ENCODE results near the gene MTERF4.

Gene MTERF4

DNA sequence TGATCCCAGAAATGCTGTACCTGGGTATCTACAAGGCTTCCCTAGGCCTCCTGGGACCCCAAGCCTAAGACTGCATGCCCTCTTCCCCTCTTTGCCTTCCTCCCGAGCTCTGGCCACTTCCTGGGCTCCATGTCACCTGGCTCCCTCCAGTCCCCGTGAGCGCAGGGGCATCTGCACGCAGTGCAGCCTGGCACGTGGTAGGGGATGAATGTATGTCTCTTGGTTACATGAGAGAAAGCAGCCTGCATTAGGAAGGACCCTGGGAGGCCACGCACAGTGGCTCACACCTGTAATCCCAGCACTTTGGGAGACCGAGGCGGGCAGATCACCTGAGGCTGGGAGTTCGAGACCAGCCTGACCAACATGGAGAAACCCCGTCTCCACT, 31.3 kb upstream of the MTERF4 start:
- no peak for DNase-seq (ENCODE audit: low read depth)

DNA sequence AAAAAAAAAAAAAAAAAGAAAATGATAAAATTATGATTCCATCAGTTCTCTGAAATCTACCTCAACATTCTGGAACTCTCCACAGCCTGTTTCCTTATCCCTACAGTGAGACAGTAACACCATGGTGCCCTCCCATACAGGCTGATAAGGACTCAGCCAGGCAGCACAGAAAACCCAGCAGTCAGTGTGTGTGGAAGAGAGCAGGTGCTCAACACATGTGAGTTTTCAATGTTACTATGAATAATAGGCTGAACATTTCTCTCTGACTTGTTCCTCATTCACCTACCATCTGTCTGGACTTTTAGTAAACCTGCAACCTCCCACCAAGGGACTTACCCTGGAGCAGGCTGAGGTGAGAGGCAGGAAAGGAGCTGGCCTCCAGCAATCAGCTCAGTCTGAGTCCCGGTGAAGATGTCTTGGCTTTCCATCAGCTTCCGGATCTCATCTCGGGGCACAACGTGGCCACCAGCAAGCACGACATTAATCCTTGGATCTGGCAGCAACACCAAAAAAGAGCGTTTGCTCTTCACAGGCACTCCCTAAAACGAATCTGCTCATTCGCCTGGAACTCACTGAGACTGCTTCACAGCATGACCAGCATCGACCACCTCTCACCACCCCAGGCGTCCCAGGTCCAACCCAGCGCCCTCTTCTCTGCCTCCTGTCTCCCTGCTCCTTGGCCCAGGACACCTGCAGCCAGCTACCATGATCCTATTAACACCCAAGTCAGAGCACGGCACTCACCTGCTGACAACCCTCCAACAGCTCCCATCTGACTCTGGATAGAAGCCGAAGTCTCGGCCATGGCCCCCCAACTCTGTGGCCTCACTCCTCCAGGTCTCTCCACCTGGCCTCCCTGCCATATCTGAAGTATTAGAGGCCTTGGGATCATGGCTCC, 30.7 kb upstream of the MTERF4 start:
- no peak for DNase-seq (ENCODE audit: low read depth)

DNA sequence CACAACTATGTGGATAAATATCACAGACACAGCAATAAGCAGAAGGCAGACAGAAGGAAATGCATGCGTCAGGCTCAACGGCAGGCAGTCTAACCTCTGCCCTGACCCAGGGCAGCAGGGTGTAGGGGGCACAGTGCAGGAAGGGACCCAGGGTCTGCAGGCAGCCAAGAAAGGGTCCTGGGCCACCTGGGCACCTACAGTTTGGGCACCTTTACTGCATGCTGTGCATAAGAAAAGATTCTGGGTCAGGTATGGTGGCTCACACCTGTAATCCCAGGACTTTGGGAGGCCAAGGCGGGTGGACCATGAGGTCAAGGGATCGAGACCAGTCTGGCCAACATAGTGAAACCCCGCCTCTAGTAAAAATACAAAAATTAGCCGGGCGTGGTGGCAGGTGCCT, 29.4 kb upstream of the MTERF4 start:
- no peak for DNase-seq (ENCODE audit: low read depth)

DNA sequence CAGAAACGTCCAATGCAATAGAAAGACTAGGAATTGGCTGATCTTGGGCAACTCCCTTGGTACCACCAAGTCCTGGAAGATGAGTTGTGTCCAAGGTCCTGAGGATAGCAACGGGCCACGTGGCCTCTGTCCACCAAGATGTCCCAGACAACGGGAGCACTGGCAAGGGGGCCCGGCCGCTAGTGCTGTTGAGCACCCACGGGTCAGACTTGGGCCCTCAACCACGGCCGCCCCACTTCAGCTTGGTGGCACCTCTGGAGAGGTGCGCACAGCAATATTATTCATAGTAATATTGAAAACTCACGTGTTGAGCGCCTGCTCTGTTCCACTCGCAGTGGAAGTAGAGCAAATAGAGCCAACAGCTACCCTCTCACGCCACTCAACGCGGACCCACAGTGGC, 28.2 kb upstream of the MTERF4 start:
- DNase-seq (ENCODE audit: low read depth), result no peak

DNA sequence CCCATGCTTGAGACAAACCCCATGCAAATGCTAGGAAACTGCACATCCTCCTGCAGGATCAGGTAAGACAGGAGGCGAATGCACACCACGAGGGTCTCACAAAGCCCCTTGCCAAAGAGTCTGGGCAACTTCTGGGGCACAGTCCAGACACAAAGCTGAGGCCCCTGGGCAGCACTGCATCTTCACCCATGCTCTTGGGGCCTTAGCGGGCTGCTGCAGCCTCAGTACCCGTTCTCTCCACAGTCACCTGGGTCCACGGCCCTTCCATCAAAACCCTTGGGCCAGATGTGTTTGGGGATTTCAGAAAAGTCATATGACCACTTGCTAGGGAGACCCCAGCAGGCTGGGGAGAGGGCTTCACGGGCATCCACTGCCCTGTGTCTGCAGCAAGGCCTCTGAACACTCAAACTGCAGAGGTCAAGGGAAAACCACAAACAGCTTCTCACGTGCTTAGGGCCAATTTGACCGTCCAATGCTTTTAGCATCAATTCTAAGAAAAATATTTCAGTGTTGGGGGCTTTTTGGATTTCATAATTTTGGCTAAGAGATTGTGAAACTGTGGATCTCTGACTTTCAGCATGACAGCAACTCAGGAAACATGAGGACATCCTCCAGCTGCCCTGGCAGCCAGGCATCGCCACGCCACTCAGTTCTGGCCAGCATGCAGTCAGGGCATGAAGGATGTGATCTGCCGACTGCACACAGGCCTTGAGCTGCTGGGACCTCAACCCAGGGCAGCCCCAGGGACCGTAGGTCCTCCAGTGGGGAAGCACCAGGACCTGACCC, 27.2 kb upstream of the MTERF4 start:
- DNase-seq (ENCODE audit: low read depth), result no peak

DNA sequence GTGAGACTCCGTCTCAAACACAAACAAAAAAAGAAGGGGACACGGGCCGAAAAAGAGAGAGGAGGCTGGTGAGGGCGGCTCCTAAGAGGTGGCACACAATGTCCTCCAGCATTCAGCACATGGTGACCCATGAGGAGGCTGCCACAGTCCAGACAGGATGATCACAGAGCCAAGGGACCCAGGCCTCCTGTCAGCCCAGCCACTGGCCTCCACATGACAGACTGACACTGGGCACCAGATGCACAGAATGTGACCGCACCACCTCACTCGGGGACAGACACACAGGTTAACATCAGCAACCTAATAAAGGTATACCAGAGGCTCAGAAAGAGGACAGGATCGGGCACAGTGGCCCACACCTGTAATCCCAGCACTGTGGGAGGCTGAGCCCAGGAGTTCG, 26.2 kb upstream of the MTERF4 start:
- DNase-seq (ENCODE audit: low read depth), result no peak

DNA sequence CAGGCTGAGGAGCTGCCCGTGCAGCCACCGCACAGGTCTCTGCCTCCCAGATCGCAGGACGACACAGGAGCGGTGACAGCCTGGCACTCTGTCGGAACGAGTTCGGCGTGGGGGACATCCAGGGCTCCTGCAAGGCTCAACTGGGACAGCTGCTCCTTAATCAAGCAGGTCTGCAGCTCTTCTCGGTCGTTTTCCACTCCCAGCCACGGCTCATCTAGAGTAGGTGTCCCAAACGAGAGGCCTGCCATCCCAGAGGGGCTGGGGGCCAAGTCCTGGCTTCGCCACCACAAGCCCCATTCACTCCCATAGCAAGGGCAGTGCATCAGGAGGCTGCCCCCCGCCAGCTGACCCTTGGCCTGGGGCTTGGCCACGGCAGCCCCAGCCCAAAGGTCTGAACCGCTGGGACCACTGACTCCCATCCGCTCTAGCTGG, 24.7 kb upstream of the MTERF4 start:
- DNase-seq (ENCODE audit: low read depth), result no peak

DNA sequence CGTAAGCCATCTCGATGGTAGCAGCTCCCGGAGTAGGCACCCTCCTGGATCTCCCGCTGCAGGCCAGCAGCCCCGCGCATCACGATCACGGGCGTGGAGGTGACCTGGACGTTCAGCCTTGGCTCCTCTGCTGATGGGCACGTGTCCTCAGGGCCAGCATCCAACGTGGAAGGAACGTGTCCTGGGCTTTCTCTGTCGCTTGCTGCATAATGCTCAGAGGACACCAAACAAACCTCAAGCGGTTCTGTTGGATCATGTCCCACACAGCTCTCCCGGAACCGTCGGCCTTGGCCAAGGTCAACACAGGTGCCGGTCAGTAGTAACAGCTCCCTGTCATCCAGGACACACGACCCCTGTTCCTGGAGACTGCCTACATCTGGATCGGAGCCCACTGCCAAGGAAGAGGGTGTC, 24.1 kb upstream of the MTERF4 start:
- DNase-seq (ENCODE audit: low read depth), result no peak

DNA sequence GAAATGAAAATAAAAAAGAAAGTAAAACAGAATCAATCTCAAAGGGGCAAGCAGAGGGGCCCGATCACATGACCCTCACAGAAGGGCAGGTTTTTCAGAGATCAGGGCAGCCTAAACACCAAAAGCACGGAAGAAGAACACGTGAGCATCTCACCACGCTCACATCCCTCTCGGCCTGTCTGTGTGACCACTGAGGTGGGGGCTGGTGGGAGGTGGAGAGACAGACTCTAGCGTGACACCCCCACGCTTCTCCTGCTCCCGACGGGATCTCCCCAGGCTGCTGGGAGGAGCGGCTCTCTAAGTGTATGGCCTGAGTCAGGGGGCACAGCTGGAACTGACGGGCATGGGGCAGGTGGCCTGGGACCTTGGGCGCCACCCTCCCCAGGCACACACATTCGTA, 23.5 kb upstream of the MTERF4 start:
- DNase-seq (ENCODE audit: low read depth), result no peak

DNA sequence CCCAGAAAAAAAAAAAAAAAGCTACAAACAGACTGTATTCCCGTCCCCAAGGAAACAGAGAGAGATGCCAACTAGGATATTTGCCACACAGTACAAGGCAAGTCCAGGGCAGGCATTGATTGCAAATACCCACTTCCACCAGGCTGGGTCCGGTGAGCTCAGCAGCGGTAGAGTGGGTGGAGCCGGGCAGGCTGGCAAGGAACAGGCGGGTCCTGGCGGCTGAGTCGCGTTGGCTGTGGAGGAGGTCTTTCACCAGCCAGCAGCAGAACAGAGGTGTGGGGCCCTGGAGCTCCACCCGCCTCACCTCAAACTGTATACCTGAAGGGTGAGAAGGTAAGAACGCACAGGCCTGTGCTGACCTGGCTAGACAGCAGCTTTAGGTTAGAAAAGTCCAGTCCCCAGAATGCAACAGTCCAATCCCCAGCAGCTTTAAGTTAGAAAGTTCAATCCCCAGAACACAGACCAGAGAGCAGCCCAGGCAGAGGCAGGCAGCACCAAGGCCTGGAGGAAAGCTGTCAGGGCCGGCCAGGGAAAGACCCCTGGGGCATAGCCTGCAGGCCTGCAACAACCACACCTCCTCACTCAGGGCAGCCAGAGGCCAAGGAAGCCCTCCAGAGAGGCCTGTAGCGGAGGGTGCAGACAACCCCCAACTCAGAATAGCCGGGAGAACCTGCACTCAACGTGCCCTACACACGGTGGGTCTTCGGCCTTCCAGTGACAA, 21.9 kb upstream of the MTERF4 start:
- DNase-seq (ENCODE audit: low read depth), result no peak

DNA sequence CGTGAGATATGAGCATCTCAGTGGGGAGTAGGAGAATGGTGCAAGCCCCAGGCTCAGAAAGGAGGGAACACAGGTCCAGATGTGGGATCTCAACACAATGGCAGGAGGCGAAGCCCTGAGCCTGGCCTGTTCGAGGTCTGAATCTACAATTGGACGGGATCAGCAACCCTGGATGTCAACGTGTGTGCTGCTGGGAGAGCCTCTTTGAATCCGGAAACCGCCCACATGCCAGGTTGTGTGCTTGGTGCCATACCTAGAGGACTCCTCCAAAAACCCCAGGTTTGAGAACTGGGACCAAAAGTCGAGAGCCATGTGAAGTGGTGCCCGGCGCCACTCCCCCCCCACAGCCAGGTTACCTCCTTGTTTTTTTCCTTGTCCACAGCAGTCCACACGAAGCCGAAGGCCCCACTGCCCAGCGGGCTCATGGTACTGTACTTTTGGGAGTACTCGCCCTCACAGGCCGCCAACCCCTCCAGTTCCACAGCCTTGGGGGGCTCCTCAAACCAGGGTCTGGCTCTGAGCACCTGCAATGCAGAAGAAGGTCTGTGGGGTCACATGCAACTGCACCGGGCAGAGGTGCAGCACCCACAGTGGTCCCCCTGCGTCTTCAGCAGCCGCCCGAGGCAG, 20.4 kb upstream of the MTERF4 start:
- no peak for DNase-seq (ENCODE audit: low read depth)

DNA sequence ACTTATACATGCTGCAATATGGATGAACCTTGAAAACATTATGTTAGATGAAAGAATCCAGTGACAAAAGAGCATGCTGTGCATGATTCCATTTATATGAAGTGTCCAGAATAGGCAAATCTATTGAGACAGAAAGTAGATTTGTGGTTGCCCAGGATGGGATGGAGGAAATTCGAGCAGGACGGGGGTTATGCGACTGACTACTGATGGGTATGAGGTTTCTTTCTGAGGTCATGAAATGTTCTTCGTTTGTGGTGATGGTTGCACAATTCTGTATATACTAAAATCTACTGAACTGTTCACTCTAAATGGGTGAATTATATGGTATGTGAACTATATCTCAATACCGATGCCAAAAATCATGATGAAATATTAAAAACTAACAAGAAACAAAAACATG, 18.9 kb upstream of the MTERF4 start:
- no peak for DNase-seq (ENCODE audit: low read depth)

DNA sequence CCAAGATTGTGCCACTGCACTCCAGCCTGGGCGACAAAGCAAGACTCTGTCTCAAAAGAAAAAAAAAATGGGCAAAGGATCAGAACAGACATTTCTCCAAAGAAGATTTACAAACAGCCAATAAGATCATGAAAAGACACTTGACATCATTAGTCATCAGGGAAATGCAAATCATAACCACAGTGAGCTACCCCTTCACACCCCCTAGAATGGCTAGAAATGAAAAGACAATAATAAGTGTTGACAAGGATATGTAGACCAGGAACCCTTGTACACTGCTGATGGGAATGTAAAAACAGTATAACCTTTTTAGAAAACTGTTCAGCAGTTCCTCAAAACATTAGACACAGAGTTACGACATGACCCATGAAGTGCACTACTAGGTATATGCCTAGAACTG, 18.4 kb upstream of the MTERF4 start:
- DNase-seq (ENCODE audit: low read depth), result no peak

DNA sequence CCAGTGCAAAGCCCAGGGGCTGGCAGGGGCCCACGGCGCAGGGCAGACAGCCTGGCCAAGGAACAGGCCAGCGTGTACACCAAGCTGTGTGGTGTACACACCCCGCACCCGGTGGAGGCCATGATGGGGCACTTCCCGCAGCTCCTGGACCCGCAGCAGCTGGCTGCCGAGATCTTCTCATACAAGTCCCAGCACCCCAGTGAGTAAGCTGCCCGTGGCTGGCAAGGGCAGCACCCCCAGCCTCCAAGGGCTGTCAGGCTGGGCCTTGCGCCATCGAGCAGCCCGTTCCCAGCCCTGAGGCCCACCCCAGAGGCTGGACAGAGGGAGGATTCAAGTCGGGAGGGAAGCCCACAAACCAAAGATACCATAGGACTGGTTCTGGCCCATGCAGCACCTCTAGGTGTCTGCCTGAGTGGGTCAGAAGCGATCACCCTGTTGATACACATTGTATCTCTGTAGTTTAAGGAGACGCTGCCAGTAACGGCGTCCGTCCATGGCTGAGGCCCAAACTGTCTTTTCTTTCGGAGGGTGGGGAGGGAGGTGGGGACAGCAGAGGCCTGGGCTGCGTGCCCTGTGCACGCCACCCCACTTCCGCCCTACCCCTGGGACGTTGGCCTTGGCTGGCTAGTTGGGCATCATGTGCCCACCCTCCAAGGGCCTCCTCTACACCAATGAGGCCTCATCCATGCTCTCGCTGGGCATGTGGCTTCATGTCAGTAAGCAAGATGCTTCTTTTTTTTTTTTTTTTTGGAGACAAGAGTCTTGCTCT, 16.8 kb upstream of the MTERF4 start:
- DNase-seq (ENCODE audit: low read depth), result no peak

DNA sequence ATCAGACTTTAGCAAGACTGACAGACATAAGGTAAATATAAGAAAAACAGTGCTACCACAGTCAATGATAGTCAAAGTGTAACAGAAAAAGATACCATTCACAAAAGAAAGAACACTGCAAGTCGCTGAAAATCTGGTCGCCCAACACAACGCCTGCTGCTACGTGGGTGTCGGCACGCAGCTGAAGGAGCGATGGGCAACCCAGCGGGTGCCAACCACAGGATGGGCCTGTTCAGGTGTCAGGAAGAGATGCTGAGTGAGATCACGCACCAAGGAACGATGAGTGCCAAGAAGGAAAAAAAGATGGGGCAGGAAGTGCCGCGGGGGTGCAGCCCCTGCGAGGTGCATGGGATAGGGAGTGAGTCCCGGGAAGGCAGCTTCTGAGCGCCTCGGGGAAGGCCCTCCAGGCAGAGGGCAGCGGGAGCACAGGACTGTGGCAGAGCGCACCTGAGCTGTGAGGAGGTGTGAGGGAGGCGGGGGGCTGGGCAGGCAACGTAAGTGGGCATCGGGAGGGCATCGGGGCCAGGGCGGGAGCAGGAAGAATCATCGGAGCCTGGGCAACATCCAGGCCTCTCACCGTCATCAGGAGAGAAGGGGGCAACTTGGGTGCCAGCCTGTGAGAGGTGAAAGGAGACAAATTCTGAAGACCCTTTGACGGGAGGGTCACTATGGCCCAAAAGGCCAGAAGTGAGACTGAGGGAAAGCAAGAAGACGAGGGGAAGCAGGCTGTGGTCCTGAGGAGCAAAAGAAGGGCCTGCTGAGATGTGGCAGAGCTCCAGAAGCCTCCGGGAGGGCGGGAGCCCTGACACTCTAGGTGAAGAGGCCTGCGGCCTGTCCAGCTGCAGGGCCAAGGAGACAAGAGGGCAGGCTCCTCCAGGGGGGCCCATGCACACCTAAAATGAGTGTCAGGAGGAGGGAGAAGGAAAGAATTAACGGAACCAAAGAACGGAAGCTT, 14.8 kb upstream of the MTERF4 start:
- DNase-seq (ENCODE audit: low read depth), result no peak

DNA sequence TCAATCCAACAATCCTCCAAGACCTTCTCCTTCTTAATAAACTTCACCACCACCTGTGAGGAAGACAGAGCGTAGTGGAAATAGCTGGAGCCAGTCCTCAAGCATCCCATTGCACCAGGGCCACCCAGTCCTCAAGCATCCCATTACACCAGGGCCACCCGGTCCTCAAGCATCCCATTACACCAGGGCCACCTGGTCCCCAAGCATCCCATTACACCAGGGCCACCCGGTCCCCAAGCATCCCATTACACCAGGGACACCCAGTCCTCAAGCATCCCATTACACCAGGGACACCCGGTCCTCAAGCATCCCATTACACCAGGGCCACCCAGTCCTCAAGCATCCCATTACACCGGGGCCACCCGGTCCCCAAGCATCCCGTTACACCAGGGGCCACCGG, 13.3 kb upstream of the MTERF4 start:
- no peak for DNase-seq (ENCODE audit: low read depth)

DNA sequence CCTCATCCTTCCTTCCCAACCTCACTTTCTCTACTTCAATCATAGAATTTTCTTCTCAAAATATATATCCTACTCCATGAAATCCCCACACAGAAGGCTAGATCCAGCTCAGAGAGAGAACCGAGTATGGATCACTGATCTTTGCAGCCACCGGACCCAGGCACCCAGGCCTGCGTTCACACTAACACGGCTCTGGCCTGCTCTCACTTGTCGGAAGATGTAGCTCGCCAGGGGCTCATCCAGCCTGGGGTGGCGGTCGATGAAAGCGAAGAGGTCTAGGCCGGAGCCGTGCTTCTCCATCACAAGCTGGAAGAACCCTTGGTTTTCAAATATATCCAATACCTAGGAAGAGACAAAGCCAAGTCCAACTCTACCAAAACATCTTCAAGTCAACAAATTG, 12.7 kb upstream of the MTERF4 start:
- no peak for DNase-seq (ENCODE audit: low read depth)

DNA sequence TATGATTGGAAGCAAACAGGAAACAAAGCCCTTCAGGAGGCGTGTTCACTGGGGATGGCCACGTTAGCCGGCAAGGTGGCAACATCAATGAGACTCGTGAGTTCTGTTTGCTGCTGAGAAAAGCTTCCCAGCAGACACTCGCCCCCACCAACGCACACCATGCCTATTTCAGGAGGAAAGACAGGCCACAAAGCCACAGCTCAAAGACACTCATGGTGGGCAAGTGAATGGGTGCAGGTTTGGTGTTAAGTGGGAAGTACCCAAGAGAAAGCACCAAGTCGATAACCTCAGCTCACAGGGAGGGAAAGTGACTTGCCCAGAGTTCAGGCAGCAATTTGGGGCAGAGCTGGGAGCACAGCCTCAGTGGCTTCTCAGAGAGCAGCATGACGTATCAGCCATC, 10.5 kb upstream of the MTERF4 start:
- no peak for DNase-seq (ENCODE audit: low read depth)

DNA sequence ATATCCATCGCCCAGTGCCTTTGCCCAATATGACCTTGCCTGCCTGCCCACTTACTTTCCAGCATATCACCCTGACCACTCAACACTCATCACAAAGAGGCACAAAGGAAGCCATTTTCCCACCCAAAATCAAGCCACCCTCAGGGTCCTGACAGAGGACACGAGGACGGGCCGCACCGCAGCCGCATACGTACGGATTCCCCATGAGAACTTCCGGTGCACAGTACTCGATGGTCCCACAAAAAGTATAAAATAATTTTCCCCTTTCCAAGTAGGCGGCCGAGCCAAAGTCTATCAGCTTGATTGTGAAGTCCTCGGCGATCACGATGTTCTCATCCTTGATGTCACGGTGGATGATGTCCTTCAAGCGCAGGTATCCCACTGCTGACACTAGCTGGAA, 10.0 kb upstream of the MTERF4 start:
- no peak for DNase-seq (ENCODE audit: low read depth)

DNA sequence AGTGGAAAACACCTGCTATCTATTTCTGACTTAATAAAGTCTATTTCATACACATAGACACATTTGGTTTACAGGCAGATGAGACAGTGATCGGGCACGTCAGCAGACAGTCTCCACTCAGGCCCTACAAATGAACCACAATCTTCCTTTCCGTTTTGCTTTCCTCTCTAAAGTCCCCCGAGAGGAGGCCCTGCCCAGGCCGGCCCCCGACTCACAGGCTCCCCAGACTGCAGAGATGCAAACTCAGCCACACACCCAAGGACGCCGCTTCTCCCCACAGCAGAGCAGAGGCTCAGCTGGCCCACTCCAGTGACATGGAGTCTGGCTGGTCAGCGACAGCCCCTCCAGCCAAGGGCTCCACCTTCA, 9.3 kb upstream of the MTERF4 start:
- no peak for DNase-seq (ENCODE audit: low read depth)
